EL (cell line): ENCODE results near the gene MSH3.
A peak's percentile ranks its signal among the peaks of the same experiment; 100 is the strongest.
"Not testable (repeated sequence)": the region's sequence is repeated elsewhere in the genome, so short reads cannot be mapped to it uniquely, and the experiment has no call there.

ENCODE experiments used
- DNase-seq: peaks from one replicate; pipeline ENCODE4 v3.0.0-alpha.2; 2016

The MSH3 gene

GRCh38 chr5:80864109-80864508 lies 209.7 kb downstream of the MSH3 start:
- DNase-seq = no peak

- DNase-seq = no peak
These were observed 210.4 kb downstream of the MSH3 start for GRCh38 chr5:80864706-80865435.

- no peak for DNase-seq
These were observed 211.1 kb downstream of the MSH3 start for GRCh38 chr5:80865551-80865950.

GRCh38 chr5:80866371-80866770 lies 211.9 kb downstream of the MSH3 start:
- DNase-seq = no peak

- peak; percentile 9 for DNase-seq
These were observed 212.8 kb downstream of the MSH3 start for GRCh38 chr5:80867233-80867632.

GRCh38 chr5:80870442-80870841 lies 216.0 kb downstream of the MSH3 start:
- no peak for DNase-seq

GRCh38 chr5:80871541-80871961 lies 217.1 kb downstream of the MSH3 start:
- DNase-seq = peak; percentile 75

GRCh38 chr5:80874162-80874561 lies 219.7 kb downstream of the MSH3 start:
- DNase-seq = no peak

- no peak for DNase-seq
These were observed 223.1 kb downstream of the MSH3 start for GRCh38 chr5:80877592-80877991.

GRCh38 chr5:80881726-80882125 lies 227.3 kb downstream of the MSH3 start:
- DNase-seq = no peak

GRCh38 chr5:80883390-80883789 lies 228.9 kb downstream of the MSH3 start:
- DNase-seq = not testable (repeated sequence)

- DNase-seq = no peak
These were observed 229.8 kb downstream of the MSH3 start for GRCh38 chr5:80884086-80884813.

- DNase-seq = peak; percentile 22
These were observed 230.5 kb downstream of the MSH3 start for GRCh38 chr5:80884929-80885328.

- no peak for DNase-seq
These were observed 231.0 kb downstream of the MSH3 start for GRCh38 chr5:80885396-80886000.

GRCh38 chr5:80894083-80894482 lies 239.6 kb downstream of the MSH3 start:
- DNase-seq = no peak

- no peak for DNase-seq
These were observed 241.1 kb downstream of the MSH3 start for GRCh38 chr5:80895523-80895922.

- not testable (repeated sequence) for DNase-seq
These were observed 248.2 kb downstream of the MSH3 start for GRCh38 chr5:80902624-80903023.

GRCh38 chr5:80904533-80905187 lies 250.2 kb downstream of the MSH3 start:
- no peak for DNase-seq

- no peak for DNase-seq
These were observed 251.0 kb downstream of the MSH3 start for GRCh38 chr5:80905405-80905804.

GRCh38 chr5:80912479-80912878 lies 258.0 kb downstream of the MSH3 start:
- no peak for DNase-seq

GRCh38 chr5:80915716-80916115 lies 261.3 kb downstream of the MSH3 start:
- peak; percentile 56 for DNase-seq

- DNase-seq = no peak
These were observed 262.2 kb downstream of the MSH3 start for GRCh38 chr5:80916676-80917075.

GRCh38 chr5:80917631-80918030 lies 263.2 kb downstream of the MSH3 start:
- DNase-seq = no peak
